K562 (cell line): Measurements from ENCODE around the gene EAF1. TPM values are rescaled to one million over a fixed set of nuclear protein-coding genes. Genes with fewer than 3 reads are reported as not detected.

Source experiments
- BRD9 ChIP-seq: fragments of 450-650 bp; IDR thresholded peaks from 2 replicates; pipeline ENCODE4 v1.6.1; 2018; ENCODE audit warnings: low read depth; ENCODE audit not compliant: partially characterized antibody
- CGGBP1 ChIP-seq: fragments of 250-450 bp; sonication (Bioruptor Pico); IDR thresholded peaks from 2 replicates; pipeline ENCODE4 v1.9.0; 2021; ENCODE audit warnings: mild to moderate bottlenecking
- FOXA3 ChIP-seq, 2 experiments: fragments of 450-650 bp in 1 of 2; sonication (generic) in 1 of 2; formaldehyde crosslinking; IDR thresholded peaks in 1 of 2; conservative IDR thresholded peaks in 1 of 2; 2 replicates each; pipeline versions ENCODE4 v1.4.0 to v1.8.0; 2020 to 2022; ENCODE audit warnings: mild to moderate bottlenecking in 2 of 2, missing genetic modification reagents in 1 of 2
- FOXK1 ChIP-seq: sonication (generic); formaldehyde crosslinking; IDR thresholded peaks from 2 replicates; pipeline ENCODE4 v1.8.0; 2022; ENCODE audit warnings: missing genetic modification reagents, mild to moderate bottlenecking, borderline replicate concordance
- NFE2L1 ChIP-seq: fragments of 450-650 bp; IDR thresholded peaks from 2 replicates; pipeline ENCODE4 v1.6.1; 2016; ENCODE audit warnings: missing genetic modification characterization, low read depth, mild to moderate bottlenecking, missing compliant biosample characterization, moderate library complexity, borderline replicate concordance
- RAD21 ChIP-seq, 2 experiments: fragments of 250-450 bp in 1 of 2; fragments of 450-650 bp in 1 of 2; sonication (Bioruptor Pico) in 1 of 2; formaldehyde crosslinking in 1 of 2; IDR thresholded peaks in 1 of 2; conservative IDR thresholded peaks in 1 of 2; 2 replicates each; pipeline versions ENCODE4 v1.4.0 to v1.8.0; 2020 to 2022; ENCODE audit warnings: mild to moderate bottlenecking in 2 of 2, moderate library complexity in 1 of 2
- ZMIZ1 ChIP-seq, 2 experiments: fragments of 150-350 bp in 1 of 2; IDR thresholded peaks; 2 replicates each; pipeline ENCODE4 v1.6.1; 2012 to 2016; ENCODE audit warnings: low read depth in 2 of 2, low read length in 2 of 2, mild to moderate bottlenecking in 1 of 2, moderate library complexity in 1 of 2
- ZNF263 ChIP-seq: sonication (generic); formaldehyde crosslinking; IDR thresholded peaks from 2 replicates; pipeline ENCODE4 v1.8.0; 2022; ENCODE audit warnings: mild to moderate bottlenecking, missing genetic modification reagents, borderline replicate concordance
- polyA plus RNA-seq, 8 experiments: library from polyadenylated mRNA; depleted of rRNA in 4 of 8; stranded (reverse) in 5 of 8; unstranded in 3 of 8; fragments of >200 nt; fragmentation: Nextera tagmentation in 2 of 8; fragmentation: Illumina TruSeq in 1 of 8; extraction: Ambion mirVana in 2 of 8; extraction: Trizol in 1 of 8; gene quantifications; 2 replicates each; pipeline versions ENCODE4 v1.2.1 to v1.2.3, GENCODE V29; 2011 to 2014; ENCODE audit warnings: inconsistent platforms in 1 of 8, missing spikeins in 1 of 8
- total RNA-seq, 7 experiments: library from RNA; depleted of rRNA in 6 of 7; stranded (reverse); fragments of >200 nt in 6 of 7; fragmentation: Illumina TruSeq in 2 of 7; extraction: Trizol in 2 of 7; gene quantifications; 2 replicates each; pipeline versions ENCODE4 v1.2.1 to v1.2.3, GENCODE V29; 2011 to 2021; ENCODE audit warnings: low replicate concordance in 1 of 7

EAF1 gene
- total and polyA plus RNA-seq, 9 of the 15 experiments (the other 6 are each of a cell fraction or from before 2014, with no cell fraction given), result 7.0 to 26.8 (median 20.4) TPM

- TF ChIP-seq NFE2L1 (tag), result no peak
- TF ChIP-seq ZMIZ1 (IDR thresholded peaks at IDR 0.05; ENCODE audit: low read depth in 2 of 2, low read length in 2 of 2), result no peak
- TF ChIP-seq BRD9, result no peak
- TF ChIP-seq ZNF263, result no peak
- TF ChIP-seq FOXK1 (CRISPR knock-in tag), result no peak
- TF ChIP-seq RAD21 (CRISPR knock-in tag; conservative IDR thresholded peaks at IDR 0.05 in 1 of 2, IDR thresholded peaks at IDR 0.05 in 1 of 2), result no peak
- TF ChIP-seq CGGBP1 (CRISPR knock-in tag), result no peak
- TF ChIP-seq FOXA3 (CRISPR knock-in tag; conservative IDR thresholded peaks at IDR 0.05 in 1 of 2, IDR thresholded peaks at IDR 0.05 in 1 of 2), result no peak
- TF ChIP-seq, all 486 proteins: peak for 0
Measured at GRCh38 chr3:15438983-15439382, 11.6 kb downstream of the EAF1 start (continued).
